HEK293 (cell line): ENCODE data around the gene MTMR1.

Source experiments
- CTCF ChIA-PET: fragments of 350-600 bp; formaldehyde crosslinking; extraction: SDS; loops from one replicate; lab custom pipeline; 2021; ENCODE audit warnings: antibody characterized with exemption; lab: Yijun Ruan, JAX
- POLR2A ChIA-PET: fragments of 300-600 bp; formaldehyde crosslinking; extraction: SDS; loops from one replicate; lab custom pipeline; 2020; ENCODE audit warnings: antibody characterized with exemption, inconsistent platforms; lab: Yijun Ruan, JAX
- H3K27ac ChIP-seq: fragments of 200-500 bp; sonication (Bioruptor generic); 2 replicates; pipeline ENCODE4 v1.5.1; 2014; ENCODE audit warnings: low read depth, low read length, control low read depth, inconsistent platforms; ENCODE audit errors: extremely low read depth
- H3K36me3 ChIP-seq, 2 experiments: fragments of 200-500 bp in 1 of 2; sonication (Bioruptor generic) in 1 of 2; 1 replicate in 1 of 2; 2 replicates in 1 of 2; pipeline ENCODE4 v1.5.1; 2014 to 2017; ENCODE audit warnings: inconsistent platforms in 2 of 2, low read length in 2 of 2; ENCODE audit not compliant: control insufficient read depth in 2 of 2, insufficient read depth in 1 of 2
- H3K4me1 ChIP-seq: fragments of 200-500 bp; sonication (Bioruptor generic); 2 replicates; pipeline ENCODE4 v1.5.1; 2014; ENCODE audit warnings: mild to moderate bottlenecking, low read length, inconsistent platforms; ENCODE audit not compliant: control insufficient read depth, insufficient read depth
- H3K4me3 ChIP-seq: 2 replicates; pipeline ENCODE4 v1.5.1; 2011; ENCODE audit warnings: low read depth, mild to moderate bottlenecking, control low read depth, low read length, moderate library complexity
- H3K9me3 ChIP-seq: fragments of 200-500 bp; sonication (Bioruptor generic); 2 replicates; pipeline ENCODE4 v1.5.1; 2014; ENCODE audit warnings: low read depth, low read length, inconsistent platforms; ENCODE audit not compliant: control insufficient read depth, insufficient read depth
- IKZF3 ChIP-seq: fragments of 450-650 bp; IDR thresholded peaks from 2 replicates; pipeline ENCODE4 v1.5.0; 2018; ENCODE audit warnings: missing biosample characterization, mild to moderate bottlenecking, missing genetic modification characterization, moderate library complexity
- KLF8 ChIP-seq: fragments of 450-650 bp; formaldehyde crosslinking; IDR thresholded peaks from 2 replicates; pipeline ENCODE4 v1.5.1; 2016; ENCODE audit warnings: missing biosample characterization, missing genetic modification characterization
- KLF9 ChIP-seq: fragments of 450-650 bp; formaldehyde crosslinking; IDR thresholded peaks from 2 replicates; pipeline ENCODE4 v1.5.1; 2016; ENCODE audit warnings: missing biosample characterization, missing genetic modification characterization, low read depth
- PRDM1 ChIP-seq: fragments of 450-650 bp; formaldehyde crosslinking; IDR thresholded peaks from 2 replicates; pipeline ENCODE4; 2016; ENCODE audit warnings: missing biosample characterization, missing genetic modification characterization
- REST ChIP-seq: fragments of 450-650 bp; formaldehyde crosslinking; IDR thresholded peaks from 2 replicates; pipeline ENCODE4 v1.5.1; 2016; ENCODE audit warnings: missing biosample characterization, missing genetic modification characterization
- ZBTB1 ChIP-seq: fragments of 450-650 bp; formaldehyde crosslinking; IDR thresholded peaks from 2 replicates; pipeline ENCODE4 v1.5.1; 2016; ENCODE audit warnings: missing biosample characterization, missing genetic modification characterization
- ZBTB44 ChIP-seq: fragments of 450-650 bp; IDR thresholded peaks from 2 replicates; pipeline ENCODE4 v1.5.1; 2018; ENCODE audit warnings: missing biosample characterization, mild to moderate bottlenecking, missing genetic modification characterization
- ZBTB49 ChIP-seq: fragments of 450-650 bp; formaldehyde crosslinking; IDR thresholded peaks from 2 replicates; pipeline ENCODE4 v1.5.1; 2016; ENCODE audit warnings: missing biosample characterization, missing genetic modification characterization, low read depth
- ZNF114 ChIP-seq: fragments of 450-650 bp; formaldehyde crosslinking; IDR thresholded peaks from 2 replicates; pipeline ENCODE4 v1.5.0; 2017; ENCODE audit warnings: missing biosample characterization, missing genetic modification characterization
- ZNF121 ChIP-seq: fragments of 450-650 bp; formaldehyde crosslinking; IDR thresholded peaks from 2 replicates; pipeline ENCODE4 v1.5.1; 2016; ENCODE audit warnings: missing biosample characterization, missing genetic modification characterization
- ZNF148 ChIP-seq: fragments of 450-650 bp; formaldehyde crosslinking; IDR thresholded peaks from 2 replicates; pipeline ENCODE4 v1.5.0; 2017; ENCODE audit warnings: missing biosample characterization, missing genetic modification characterization, borderline replicate concordance
- ZNF184 ChIP-seq: fragments of 450-650 bp; IDR thresholded peaks from 2 replicates; pipeline ENCODE4 v1.5.1; 2018; ENCODE audit warnings: missing biosample characterization, mild to moderate bottlenecking, missing genetic modification characterization
- ZNF366 ChIP-seq: fragments of 450-650 bp; formaldehyde crosslinking; conservative IDR thresholded peaks from 2 replicates; pipeline ENCODE4 v1.5.1; 2016; ENCODE audit warnings: missing biosample characterization, missing genetic modification characterization
- ZNF433 ChIP-seq: fragments of 450-650 bp; formaldehyde crosslinking; IDR thresholded peaks from 2 replicates; pipeline ENCODE4 v1.5.1; 2016; ENCODE audit warnings: missing biosample characterization, missing genetic modification characterization, low read depth
- ZNF501 ChIP-seq: fragments of 450-650 bp; formaldehyde crosslinking; IDR thresholded peaks from 2 replicates; pipeline ENCODE4 v1.5.1; 2016; ENCODE audit warnings: missing biosample characterization, missing genetic modification characterization
- ZNF600 ChIP-seq: fragments of 450-650 bp; formaldehyde crosslinking; IDR thresholded peaks from 2 replicates; pipeline ENCODE4 v1.5.1; 2016; ENCODE audit warnings: missing biosample characterization, missing genetic modification characterization
- ZNF623 ChIP-seq: fragments of 450-650 bp; formaldehyde crosslinking; IDR thresholded peaks from 2 replicates; pipeline ENCODE4 v1.5.1; 2016; ENCODE audit warnings: missing biosample characterization, missing genetic modification characterization
- ZNF639 ChIP-seq: fragments of 450-650 bp; formaldehyde crosslinking; IDR thresholded peaks from 2 replicates; pipeline ENCODE4 v1.5.1; 2016; ENCODE audit warnings: missing biosample characterization, missing genetic modification characterization
- ZNF76 ChIP-seq: fragments of 450-650 bp; formaldehyde crosslinking; IDR thresholded peaks from 2 replicates; pipeline ENCODE4; 2016; ENCODE audit warnings: low read depth, missing biosample characterization, missing genetic modification characterization, borderline replicate concordance
- ZNF791 ChIP-seq: fragments of 450-650 bp; formaldehyde crosslinking; IDR thresholded peaks from 2 replicates; pipeline ENCODE4 v1.5.1; 2016; ENCODE audit warnings: missing biosample characterization, missing genetic modification characterization

Gene MTMR1

GRCh38 chrX:150649096-150649870, 43.9 kb upstream of the MTMR1 start:
- H3K9me3 ChIP-seq: no peaks in the 10 kb centered on the region
- TF ChIP-seq ZNF121: no peak
- TF ChIP-seq ZBTB49 (tag by site-specific recombination): no peak
- TF ChIP-seq ZNF791: no peak
- no peak for TF ChIP-seq ZNF639 (tag by site-specific recombination)
- TF ChIP-seq ZNF76 (tag by site-specific recombination): no peak
- no peak for TF ChIP-seq ZNF501
- TF ChIP-seq ZNF366: no peak
- no peak for TF ChIP-seq ZNF114 (tag by site-specific recombination)
- no peak for TF ChIP-seq ZNF148 (tag by site-specific recombination)
- no peak for TF ChIP-seq ZNF184 (tag by site-specific recombination)
- no peak for TF ChIP-seq ZBTB44 (tag by site-specific recombination)
- TF ChIP-seq KLF8 (tag by site-specific recombination): no peak
- TF ChIP-seq ZNF433 (tag by site-specific recombination): no peak
- TF ChIP-seq IKZF3: no peak
- no peak for TF ChIP-seq PRDM1
- no peak for TF ChIP-seq ZNF623
- no peak for TF ChIP-seq ZNF600 (tag by site-specific recombination)
- no peak for TF ChIP-seq KLF9 (tag by site-specific recombination)
- no peak for TF ChIP-seq REST (tag by site-specific recombination)
- no peak for TF ChIP-seq ZBTB1
- TF ChIP-seq, all 188 proteins: peak for 0
- H3K36me3 ChIP-seq: peaks cover 0 to 3% of the 10 kb centered on the region in 2 experiments; a peak in 2 of 3 replicates
- H3K4me3 ChIP-seq: no peak overlapping the region
- POLR2A ChIA-PET: no interaction called here
- no peak overlapping the region for H3K27ac ChIP-seq
- CTCF ChIA-PET: interaction anchor here (0.6 to 1.1 kb wide), 3 partner anchors 37 to 60 kb away, joined by 3 to 4 read pairs (median 3); no protein-coding TSS in a partner anchor
- no peaks in the 10 kb centered on the region for H3K4me1 ChIP-seq
